ENCODE data around the gene S100A6.

S100A6 gene

DNA sequence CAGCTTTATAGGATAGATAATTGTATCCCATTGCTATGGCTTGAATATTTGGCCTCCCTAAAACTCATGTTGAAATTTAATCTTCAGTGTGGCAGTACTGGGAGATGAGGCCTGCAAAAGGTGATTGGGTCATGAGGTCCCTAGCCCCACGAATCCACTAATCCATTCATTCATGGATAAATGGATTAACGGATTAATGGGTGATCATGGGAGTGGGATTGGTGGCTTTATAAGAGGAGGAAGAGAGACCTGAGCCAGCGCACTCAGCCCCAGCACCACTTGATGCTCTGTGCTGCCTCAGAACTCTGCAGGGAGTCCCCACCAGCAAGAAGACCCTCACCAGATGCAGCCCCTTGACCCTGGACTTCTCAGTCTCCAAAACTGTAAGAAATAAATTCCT, 32.0 kb downstream of the S100A6 start:
- DNase-seq (ENCODE audit: low read depth) = no peak
- TF ChIP-seq, protein P1, sequence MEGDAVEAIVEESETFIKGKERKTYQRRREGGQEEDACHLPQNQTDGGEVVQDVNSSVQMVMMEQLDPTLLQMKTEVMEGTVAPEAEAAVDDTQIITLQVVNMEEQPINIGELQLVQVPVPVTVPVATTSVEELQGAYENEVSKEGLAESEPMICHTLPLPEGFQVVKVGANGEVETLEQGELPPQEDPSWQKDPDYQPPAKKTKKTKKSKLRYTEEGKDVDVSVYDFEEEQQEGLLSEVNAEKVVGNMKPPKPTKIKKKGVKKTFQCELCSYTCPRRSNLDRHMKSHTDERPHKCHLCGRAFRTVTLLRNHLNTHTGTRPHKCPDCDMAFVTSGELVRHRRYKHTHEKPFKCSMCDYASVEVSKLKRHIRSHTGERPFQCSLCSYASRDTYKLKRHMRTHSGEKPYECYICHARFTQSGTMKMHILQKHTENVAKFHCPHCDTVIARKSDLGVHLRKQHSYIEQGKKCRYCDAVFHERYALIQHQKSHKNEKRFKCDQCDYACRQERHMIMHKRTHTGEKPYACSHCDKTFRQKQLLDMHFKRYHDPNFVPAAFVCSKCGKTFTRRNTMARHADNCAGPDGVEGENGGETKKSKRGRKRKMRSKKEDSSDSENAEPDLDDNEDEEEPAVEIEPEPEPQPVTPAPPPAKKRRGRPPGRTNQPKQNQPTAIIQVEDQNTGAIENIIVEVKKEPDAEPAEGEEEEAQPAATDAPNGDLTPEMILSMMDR (IDR thresholded peaks at IDR 0.05; ENCODE audit: low read depth, low read length, missing control alignments) = no peak
- in situ Hi-C loops (cut with HindIII; ENCODE audit: low sequenced_read_pairs) = no loop called here
- no peak overlapping the region for H3K4me3 ChIP-seq (ENCODE audit: low read depth, low read length)

DNA sequence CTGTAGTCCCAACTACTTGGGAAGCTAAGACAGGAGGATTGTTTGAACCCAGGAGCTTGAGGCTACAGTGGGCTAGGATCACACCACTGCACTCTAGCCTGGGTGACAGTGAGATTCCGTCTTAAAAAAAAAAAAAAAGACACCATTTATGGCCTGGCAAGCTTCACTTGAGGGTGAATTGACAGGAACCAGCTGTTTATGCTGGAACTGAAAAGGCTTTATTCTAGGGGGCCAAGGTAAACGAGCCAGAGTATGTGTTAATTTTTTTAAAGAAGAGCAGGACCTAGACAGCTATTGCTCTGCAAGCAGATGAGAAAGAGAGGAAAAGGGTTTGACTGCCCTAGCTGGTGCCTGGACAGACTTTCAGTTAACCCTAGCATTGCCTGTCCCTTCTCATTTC, 37.0 kb downstream of the S100A6 start:
- DNase-seq (ENCODE audit: low read depth) = no peak
- H3K4me3 ChIP-seq (ENCODE audit: low read depth, low read length) = no peak overlapping the region
- TF ChIP-seq, protein P1 (IDR thresholded peaks at IDR 0.05; ENCODE audit: low read depth, low read length, missing control alignments) = no peak
- in situ Hi-C loops (cut with HindIII; ENCODE audit: low sequenced_read_pairs) = no loop called here

DNA sequence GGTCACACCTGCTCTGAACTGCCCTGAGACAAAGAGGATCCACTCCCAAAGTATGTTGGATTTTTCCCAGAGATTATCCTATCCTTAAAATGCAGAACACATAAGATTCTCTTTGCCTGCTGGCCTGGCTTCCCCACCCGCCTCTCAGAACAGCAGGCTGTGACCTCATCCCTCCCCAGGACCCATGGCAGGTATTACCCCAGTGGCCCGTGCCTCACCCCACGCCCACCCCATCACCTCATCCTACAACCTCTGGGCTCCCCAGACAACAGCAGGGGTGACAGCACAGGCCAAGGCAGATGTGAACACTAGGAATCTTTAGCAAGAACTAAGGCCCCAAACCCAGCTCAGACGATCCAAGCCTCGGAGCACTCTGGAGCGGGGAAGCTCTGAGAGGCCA, 40.3 kb downstream of the S100A6 start:
- no peak for DNase-seq (ENCODE audit: low read depth)
- H3K4me3 ChIP-seq (ENCODE audit: low read depth, low read length) = no peak overlapping the region
- in situ Hi-C loops (cut with HindIII; ENCODE audit: low sequenced_read_pairs) = no loop called here
- TF ChIP-seq, protein P1 (IDR thresholded peaks at IDR 0.05; ENCODE audit: low read depth, low read length, missing control alignments) = no peak

DNA sequence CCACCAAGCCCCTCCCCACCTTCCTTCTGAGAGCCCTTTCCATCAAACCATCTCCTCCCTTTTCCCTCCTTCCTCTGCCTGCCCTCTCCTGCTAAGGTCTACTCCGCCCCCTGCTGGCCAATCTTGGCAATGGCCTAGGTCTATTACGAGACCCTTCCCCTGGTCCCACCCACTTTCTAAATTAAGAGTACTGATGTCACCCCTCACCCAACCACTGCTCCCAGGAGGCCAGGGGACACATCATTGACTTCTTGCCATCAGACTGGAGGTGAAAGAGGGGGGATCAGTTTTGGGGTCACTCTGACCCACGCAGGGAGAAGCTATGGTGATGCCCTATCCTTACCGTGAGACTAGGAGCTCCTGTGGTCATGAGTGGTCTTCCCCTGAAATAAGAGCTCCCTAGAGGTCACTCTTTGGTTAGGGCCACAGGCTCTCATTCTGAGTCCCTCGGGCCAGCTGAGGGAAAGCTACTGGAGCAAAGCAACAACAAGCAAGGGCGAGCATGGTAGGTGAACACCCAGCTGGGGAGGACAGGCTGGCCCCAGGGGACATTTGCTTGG, 40.7 kb downstream of the S100A6 start:
- TF ChIP-seq, protein P1 (IDR thresholded peaks at IDR 0.05; ENCODE audit: low read depth, low read length, missing control alignments) = peak; percentile 91
- peak; percentile 36 for DNase-seq (ENCODE audit: low read depth)
- in situ Hi-C loops (cut with HindIII; ENCODE audit: low sequenced_read_pairs) = loop anchor here (5.0 kb wide), 1 partner anchor 128 kb away; no protein-coding TSS in a partner anchor
- no peak overlapping the region for H3K4me3 ChIP-seq (ENCODE audit: low read depth, low read length)

DNA sequence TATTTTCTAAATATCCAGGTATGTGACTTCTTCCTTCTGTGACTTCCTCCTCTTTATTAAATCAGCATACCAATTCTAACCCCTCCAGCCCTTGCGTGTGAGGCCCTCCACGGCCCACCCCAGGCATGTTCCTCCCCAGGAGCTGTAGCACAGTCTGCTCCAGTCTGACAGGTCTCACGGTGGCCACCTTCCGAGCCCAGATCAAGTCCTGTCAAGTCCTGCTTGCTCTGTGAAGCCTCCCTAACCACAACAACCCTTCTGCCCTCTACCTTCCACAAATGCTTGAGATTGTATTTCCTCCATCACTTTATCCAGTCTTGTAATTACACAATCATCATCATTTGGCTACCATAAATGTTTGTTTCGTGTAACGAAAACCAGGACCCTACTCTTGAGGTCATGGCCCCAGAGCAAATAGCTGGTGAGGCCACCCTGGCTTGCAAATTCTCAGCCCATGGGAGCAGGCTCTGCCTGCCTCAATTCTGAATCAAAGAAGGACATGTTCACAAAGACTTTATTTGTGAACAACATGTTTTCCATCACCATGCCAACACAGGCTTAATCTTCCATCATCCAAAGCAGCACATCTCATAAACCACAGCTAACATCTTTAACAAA, 42.3 kb downstream of the S100A6 start:
- no peak overlapping the region for H3K4me3 ChIP-seq (ENCODE audit: low read depth, low read length)
- in situ Hi-C loops (cut with HindIII; ENCODE audit: low sequenced_read_pairs) = loop anchor here (5.0 kb wide), 1 partner anchor 126 kb away; no protein-coding TSS in a partner anchor
- TF ChIP-seq, protein P1 (IDR thresholded peaks at IDR 0.05; ENCODE audit: low read depth, low read length, missing control alignments) = no peak
- no peak for DNase-seq (ENCODE audit: low read depth)

DNA sequence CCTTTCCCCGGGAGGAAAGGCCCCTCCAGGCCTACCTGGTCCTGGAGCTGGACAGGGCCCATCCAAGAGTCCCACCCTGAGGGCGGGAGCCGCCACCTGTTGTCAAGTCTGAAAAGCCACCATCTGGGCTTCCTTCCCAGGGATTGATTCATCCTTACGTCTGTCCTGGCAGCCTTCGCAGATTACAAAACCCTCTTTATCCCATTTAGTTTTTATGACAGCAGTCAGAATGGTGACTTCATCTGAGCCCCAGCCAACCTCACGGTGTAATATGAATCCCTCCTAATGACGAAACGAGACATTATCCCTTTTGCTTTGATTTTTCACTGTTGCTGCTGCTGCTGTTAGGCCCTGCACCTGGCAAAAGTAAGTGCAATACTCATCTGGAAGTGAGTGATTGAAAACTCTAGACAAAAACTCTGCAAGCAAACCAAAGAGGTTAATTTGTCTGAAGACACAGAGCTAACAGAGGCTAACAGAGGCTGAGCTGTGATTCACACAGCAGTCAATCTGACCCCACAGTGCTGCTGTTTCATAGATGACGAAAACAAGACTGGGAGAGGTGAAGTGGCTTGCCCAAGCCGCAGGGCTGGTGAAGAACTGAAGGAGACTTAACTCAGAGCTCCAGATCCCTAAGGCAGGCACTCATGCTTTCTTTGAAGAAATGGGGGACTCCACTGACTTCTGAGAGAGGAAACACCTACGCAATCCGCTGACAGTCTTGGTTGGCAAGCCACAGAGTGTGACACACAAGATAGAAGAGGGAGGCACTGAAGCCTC, 45.3 kb downstream of the S100A6 start:
- in situ Hi-C loops (cut with HindIII; ENCODE audit: low sequenced_read_pairs) = loop anchor here (5.0 kb wide), 1 partner anchor 123 kb away; no protein-coding TSS in a partner anchor
- no peak overlapping the region for H3K4me3 ChIP-seq (ENCODE audit: low read depth, low read length)
- peak; percentile 83 for DNase-seq (ENCODE audit: low read depth)
- TF ChIP-seq, protein P1 (IDR thresholded peaks at IDR 0.05; ENCODE audit: low read depth, low read length, missing control alignments) = no peak

Measured in astrocyte of the cerebellum (primary cell).